Measurements from ENCODE around the gene MUC6.

Gene MUC6

GRCh38 chr11:1071571-1072115 is 35.1 kb upstream of the MUC6 start:
- no peak for DNase-seq

- no peak for DNase-seq
Observed at GRCh38 chr11:1070594-1071462, 34.3 kb upstream of the MUC6 start.

- DNase-seq, result no peak
Observed at GRCh38 chr11:1069740-1070139, 33.2 kb upstream of the MUC6 start.

GRCh38 chr11:1067812-1068496 is 31.4 kb upstream of the MUC6 start:
- no peak for DNase-seq

GRCh38 chr11:1064167-1064566 is 27.6 kb upstream of the MUC6 start:
- no peak for DNase-seq

- DNase-seq, result no peak
Observed at GRCh38 chr11:1062075-1062820, 25.7 kb upstream of the MUC6 start.

GRCh38 chr11:1060852-1061616 is 24.5 kb upstream of the MUC6 start:
- DNase-seq, result no peak

GRCh38 chr11:1060410-1060809 is 23.9 kb upstream of the MUC6 start:
- no peak for DNase-seq

GRCh38 chr11:1059759-1060158 is 23.2 kb upstream of the MUC6 start:
- DNase-seq, result no peak

GRCh38 chr11:1057806-1058205 is 21.3 kb upstream of the MUC6 start:
- DNase-seq, result no peak

- no peak for DNase-seq
Observed at GRCh38 chr11:1055990-1056771, 19.7 kb upstream of the MUC6 start.

GRCh38 chr11:1055109-1055703 is 18.7 kb upstream of the MUC6 start:
- no peak for DNase-seq

GRCh38 chr11:1054143-1055108 is 17.9 kb upstream of the MUC6 start:
- DNase-seq, result no peak

GRCh38 chr11:1053121-1053901 is 16.8 kb upstream of the MUC6 start:
- no peak for DNase-seq

GRCh38 chr11:1052133-1053011 is 15.9 kb upstream of the MUC6 start:
- DNase-seq, result no peak

GRCh38 chr11:1051356-1052132 is 15.0 kb upstream of the MUC6 start:
- DNase-seq, result no peak
